ENCODE measurements around the gene ZNF598.

DNA sequence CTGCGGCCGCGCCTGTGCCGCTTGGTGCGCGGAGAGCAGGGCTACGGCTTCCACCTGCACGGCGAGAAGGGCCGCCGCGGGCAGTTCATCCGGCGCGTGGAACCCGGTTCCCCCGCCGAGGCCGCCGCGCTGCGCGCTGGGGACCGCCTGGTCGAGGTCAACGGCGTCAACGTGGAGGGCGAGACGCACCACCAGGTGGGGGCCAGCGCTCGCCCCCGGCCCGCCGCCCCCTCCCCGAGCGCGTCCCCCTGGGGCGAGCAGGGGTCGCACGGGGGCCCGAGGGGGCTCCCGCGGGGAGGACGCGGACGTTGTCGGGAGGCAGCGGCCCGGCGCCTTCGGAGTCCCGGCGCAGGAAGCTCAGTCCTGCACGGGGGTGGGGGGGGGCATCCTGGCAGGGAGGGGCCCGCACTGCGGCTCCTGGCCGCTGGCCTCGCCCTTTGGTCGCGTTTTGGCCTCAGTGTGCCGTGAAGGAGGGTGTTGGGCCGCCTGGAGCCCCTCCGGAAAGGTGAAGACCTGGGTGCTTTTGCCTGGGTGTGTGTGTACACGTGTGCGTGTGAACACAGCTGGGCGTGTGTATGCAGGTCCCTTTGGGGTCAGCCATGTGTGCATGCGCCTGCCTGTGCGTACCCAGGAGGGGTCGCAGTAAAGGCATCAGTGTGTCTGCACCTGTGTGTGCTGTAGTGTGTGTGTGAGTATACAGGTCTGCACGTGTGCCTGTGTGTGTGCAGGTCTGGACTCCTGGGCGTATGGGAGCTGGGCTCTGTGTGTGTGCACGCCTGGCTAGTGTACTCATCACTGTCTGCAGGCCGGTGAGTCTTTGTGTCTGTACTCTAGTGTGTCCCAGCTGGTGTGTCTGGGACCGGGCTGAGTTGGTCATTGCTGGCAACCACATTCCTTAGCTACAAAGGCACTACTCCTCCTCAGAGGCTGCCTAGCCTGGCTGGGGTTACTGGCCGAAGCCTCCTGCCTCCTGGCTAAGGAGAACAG lies 17.7 kb upstream of the ZNF598 start:
- no peak for TF ChIP-seq EZH2 (IDR thresholded peaks at IDR 0.05; ENCODE audit: borderline replicate concordance, low read depth, low read length, severe bottlenecking)
- TF ChIP-seq, protein P1, sequence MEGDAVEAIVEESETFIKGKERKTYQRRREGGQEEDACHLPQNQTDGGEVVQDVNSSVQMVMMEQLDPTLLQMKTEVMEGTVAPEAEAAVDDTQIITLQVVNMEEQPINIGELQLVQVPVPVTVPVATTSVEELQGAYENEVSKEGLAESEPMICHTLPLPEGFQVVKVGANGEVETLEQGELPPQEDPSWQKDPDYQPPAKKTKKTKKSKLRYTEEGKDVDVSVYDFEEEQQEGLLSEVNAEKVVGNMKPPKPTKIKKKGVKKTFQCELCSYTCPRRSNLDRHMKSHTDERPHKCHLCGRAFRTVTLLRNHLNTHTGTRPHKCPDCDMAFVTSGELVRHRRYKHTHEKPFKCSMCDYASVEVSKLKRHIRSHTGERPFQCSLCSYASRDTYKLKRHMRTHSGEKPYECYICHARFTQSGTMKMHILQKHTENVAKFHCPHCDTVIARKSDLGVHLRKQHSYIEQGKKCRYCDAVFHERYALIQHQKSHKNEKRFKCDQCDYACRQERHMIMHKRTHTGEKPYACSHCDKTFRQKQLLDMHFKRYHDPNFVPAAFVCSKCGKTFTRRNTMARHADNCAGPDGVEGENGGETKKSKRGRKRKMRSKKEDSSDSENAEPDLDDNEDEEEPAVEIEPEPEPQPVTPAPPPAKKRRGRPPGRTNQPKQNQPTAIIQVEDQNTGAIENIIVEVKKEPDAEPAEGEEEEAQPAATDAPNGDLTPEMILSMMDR (IDR thresholded peaks at IDR 0.05; ENCODE audit: borderline replicate concordance, extremely low read depth, low read length, poor library complexity, severe bottlenecking): no peak

All from DND-41 (cell line).